T1000 (cell line): ENCODE data around the gene MCEMP1.
"Not testable (repeated sequence)": the region's sequence is repeated elsewhere in the genome, so short reads cannot be mapped to it uniquely, and the experiment has no call there.

Experiments
- DNase-seq: peaks from one replicate; lab custom pipeline; 2025; ENCODE audit warnings: mixed read lengths; lab: John Stamatoyannopoulos, UW

The MCEMP1 gene

DNA sequence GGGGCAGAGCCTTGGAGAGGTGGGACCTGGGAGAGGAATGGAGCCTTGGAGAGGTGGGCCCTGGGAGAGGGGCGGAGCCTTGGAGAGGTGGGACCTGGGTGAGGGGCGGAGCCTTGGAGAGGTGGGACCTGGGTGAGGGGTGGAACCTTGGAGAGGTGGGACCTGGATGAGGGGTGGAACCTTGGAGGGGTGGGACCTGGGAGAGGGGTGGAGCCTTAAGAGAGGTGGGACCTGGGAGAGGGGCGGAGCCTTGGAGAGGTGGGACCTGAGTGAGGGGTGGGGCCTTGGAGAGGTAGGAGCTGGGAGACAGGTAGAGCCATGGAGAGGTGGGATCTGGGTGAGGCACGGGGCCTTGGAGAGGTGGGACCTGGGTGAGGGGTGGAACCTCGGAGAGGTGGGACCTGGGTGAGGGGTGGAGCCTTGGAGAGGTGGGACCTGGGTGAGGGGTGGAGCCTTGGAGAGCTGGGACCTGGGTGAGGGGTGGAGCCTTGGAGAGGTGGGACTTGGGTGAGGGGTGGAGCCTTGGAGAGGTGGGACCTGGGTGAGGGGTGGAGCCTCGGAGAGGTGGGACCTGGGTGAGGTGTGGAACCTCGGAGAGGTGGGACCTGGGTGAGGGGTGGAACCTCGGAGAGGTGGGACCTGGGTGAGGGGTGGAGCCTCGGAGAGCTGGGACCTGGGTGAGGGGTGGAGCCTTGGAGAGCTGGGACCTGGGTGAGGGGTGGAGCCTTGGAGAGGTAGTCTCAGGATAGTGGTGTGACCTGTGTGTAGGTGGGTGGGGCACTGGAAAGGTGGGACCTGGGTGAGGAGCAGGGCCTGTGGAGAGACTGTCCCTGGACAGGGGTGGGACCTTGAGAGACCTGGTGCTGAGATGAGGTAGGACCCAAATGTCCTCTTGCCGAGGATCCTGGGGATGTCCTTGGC, 33.0 kb upstream of the MCEMP1 start:
- not testable (repeated sequence) for DNase-seq

DNA sequence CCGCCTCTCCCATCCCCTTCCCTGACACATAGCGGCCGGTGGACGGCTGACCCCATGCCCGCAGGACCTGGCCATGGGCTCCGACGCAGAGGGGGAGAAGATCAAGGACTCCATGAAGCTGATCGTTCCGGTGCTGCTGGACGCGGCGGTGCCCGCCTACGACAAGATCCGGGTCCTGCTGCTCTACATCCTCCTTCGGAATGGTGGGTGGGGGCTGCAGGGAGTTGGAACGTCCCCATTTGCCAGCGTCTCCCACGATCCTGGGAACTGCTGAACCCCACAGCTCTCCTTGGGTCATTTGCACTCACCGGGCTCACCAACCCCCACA, 32.4 kb upstream of the MCEMP1 start:
- DNase-seq, result no peak

DNA sequence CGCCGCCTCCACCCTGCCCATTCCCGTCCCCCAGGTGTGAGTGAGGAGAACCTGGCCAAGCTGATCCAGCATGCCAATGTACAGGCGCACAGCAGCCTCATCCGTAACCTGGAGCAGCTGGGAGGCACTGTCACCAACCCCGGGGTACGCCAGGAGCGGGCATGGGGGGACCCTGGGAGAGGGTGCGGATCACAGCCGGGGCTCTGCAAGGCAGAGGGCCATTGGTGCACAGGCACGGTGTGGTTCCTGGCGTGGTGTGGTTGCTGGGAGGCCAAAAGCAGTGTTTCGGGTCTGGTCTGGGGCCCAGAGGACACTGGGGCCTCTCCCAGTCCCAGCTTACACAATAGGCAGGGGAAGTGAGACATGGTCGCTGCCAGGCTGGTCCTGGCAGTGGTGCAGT, 31.7 kb upstream of the MCEMP1 start:
- DNase-seq, result no peak

DNA sequence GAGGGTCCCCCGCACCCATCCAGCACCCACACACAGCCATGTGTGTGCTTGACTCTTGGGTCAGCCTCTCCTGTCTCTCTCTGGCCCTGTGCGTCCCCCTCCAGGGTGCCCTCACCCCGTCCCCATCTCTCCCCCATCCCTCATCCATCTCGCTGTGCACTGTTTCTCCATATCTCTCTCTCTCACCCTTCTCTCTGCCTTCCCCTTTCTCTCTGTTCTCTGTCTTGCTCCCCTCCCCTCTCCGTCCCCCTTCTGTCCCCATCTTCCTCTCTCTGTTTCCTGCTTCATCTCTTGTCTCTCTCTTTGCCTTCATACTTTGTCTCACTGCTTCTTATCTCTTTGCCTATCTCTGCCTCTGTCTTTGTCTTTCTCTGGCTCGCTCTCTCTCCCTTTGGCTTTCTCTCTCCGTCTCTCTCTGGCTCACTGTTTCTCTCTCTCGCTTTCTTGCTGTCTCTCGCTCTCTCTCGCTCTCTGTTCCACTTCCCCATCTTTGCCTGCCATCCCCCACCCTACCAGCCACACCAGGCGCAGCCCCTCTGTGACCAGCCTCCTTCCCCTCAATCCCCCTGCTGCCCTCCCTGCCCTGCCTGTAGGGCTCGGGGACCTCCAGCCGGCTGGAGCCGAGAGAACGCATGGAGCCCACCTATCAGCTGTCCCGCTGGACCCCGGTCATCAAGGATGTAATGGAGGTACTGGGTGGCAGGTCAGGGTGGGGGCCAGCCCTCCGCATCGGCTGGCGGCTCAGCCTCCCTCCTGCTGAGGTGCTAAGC, 31.0 kb upstream of the MCEMP1 start:
- no peak for DNase-seq

DNA sequence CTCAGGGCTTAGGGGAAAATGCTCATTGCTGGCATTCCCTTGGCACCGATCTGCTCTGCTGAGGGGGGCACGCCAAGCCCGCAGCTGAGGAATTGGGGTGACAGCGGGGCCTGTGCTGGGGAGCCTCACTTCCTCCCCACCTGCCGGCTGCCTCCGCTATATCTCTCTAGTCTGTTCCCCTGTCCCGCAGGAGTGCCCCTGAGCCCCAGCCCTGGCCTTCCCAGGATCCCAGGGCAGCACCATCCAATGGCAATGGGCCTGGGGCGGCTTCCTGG, 30.5 kb upstream of the MCEMP1 start:
- DNase-seq, result no peak

DNA sequence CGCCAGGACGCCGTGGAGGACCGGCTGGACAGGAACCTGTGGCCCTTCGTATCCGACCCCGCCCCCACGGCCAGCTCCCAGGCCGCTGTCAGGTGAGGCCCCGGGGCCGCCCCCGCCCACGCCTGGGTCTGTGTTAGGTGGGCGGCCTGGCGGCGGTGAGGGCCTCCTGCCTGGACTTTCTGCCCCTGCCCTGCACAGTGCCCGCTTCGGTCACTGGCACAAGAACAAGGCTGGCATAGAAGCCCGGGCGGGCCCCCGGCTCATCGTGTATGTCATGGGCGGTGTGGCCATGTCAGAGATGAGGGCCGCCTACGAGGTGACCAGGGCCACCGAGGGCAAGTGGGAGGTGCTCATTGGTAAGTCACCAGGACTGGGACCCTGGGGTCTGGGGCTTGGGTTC, 29.7 kb upstream of the MCEMP1 start:
- no peak for DNase-seq

DNA sequence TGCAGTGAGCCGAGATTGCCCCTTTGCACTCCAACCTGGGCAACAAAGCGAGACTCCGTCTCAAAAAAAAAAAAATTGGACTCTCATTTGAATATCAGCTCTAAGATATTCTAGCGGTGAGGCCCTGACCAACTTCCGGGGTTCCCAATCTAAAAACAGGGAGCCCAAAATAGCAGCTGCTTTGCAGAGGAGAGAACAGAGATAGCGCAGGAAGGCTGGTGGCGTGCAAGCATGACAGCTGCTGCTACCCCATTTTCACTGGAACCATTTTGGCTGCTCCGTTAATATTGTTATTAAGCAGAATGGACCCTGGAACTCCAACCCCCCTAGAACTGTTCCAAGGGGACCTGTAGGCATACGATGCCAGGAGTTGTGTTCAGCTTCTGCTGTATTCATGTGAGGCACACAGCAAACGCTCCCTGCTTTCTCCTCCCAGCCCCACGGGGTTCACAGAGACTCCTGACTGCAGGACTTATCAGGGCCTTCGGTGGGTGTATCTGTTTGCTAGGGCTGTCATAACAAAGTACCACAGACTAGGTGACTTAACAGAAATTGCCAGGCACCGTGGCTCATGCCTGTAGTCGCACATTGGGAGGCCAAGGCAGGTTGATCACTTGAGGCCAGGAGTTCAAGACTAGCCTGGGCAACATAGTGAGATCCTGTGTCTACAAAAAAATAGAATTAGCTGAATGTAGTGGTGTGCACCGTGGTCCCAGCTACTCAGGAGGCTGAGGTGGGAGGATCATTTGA, 28.4 kb upstream of the MCEMP1 start:
- no peak for DNase-seq

DNA sequence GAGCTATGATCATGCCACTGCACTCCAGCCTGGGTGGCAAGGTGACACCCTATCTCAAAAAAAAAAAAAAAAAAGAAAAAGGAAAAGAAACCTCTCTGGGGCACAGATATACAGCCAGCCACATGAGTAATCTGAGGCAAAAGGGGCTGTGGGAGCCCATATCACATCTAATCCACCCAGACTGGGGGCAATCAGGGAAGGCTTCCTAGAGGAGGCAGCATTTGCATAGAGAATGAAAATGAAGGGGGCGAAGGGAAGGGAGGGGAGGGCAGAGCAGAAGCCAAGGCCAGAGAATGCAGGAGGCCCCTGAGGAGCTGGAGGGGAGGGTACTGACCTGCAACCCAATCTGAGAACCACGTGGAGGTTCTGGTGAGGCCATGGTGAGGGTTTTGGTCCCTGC, 26.7 kb upstream of the MCEMP1 start:
- DNase-seq, result no peak

DNA sequence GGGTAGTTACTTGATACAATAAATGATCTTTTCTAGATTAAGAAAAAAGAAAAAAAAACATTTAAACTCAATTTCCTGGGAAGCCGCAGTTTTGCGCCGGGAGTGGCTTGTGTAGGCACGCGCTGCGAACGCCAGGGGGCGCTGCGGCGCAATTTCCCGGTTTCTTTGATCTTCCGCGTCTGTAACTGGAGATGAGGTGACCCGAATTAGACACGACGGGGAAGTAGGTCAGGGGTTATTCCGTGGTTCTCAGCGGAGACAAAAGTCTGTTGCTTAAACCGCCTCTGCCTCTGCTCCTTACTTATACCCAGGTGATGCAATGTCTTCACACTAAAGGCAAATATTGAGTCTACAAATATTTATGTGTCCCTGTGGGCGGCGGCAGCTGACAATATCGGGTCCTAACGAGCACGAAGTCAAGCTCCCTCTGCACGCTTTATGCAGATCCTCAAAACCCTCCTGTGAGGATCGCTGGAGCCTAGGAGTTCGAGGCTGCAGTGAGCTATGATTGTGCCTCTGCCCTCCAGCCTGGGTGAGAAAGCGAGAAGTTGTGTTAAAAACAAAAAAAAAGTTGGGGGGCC, 24.7 kb upstream of the MCEMP1 start:
- peak; percentile 68 for DNase-seq

DNA sequence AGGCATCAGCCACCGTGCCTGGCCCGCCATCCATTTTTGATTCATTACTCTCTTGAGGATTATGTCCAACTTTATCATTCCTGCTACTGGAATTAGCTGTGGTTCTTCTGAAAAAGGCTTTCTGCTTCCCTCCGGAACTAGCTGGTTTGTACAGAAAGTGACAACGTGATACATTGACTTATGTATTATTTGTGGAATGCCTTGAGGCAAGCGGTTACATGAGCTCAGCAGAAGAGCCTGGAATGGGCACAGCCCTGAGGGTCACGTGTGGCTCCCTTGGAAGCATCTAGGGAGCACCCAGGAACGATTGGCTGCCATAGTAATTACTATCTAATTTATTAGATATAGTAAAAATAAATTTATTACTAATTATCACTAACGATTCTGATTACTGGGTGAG, 22.5 kb upstream of the MCEMP1 start:
- DNase-seq, result no peak

DNA sequence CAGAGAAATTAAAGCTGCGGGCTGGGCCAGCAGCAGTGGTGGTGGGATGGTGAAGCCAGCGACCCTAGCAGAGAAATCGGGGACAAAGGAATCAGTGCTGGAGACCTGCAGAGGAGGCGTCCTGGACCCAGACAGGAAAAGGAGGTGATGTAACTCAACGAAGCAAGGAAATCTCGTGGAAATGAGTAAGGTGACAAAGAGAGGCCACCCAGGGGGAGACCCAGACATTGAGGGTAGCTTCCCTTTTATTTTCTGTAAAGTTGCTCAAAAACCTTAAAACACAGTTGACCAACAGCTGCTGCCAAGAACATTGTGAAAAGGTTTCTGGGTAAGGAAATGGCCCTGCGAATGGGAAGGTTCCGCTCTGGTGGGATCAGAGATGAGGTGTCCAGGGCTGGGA, 21.3 kb upstream of the MCEMP1 start:
- no peak for DNase-seq

DNA sequence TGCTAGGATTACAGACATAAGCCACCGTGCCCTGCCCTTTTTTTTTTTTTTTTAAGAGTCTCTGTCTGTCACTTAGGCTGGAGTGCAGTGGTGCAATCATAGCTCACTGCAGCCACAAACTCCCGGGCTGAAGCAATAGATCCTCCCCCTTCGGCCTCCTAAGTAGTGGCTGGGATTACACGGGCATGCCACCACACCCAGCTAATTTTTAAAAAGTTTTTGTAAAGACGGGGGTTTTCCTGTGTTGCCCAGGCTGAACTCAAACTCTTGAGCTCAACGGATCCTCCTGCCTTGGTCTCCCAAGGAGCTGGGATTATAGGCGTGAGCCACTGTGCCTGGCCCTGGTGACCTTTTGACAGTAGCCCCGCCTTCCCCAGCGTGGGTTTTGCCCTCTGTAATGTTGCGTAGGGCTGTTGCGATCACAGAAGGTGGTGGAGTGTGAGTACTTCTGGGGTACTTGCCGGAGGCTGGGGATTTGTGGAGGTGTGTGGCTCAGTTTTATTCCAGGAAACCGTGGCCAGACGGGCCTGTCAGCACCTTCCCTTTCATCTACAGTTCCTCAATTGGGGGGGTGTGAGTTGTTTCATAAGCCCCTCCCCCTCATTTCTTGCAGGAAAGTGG, 19.6 kb upstream of the MCEMP1 start:
- DNase-seq, result no peak

DNA sequence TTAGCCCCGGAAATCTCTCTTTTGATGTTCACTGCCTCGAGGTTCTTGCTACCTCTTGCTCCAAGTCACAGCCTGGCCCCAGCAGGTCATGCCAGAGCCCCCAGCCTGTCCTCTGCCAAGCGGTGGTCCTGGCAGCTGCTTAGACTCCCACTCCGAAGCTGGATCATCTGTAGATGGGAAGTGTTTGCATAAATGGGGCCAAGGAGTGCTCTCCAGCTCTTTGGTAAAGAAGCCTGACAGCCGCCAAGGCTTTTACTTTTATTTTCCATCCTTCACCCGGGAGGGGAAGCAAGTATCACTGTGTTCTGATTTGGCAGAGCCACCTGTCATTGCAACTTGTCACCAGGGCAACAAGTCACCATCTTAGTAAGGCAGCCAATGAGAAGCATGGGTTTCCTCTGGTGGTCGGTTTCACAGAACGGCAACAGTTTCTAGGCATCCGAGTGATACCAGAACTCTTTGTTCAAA, 18.6 kb upstream of the MCEMP1 start:
- DNase-seq, result no peak

DNA sequence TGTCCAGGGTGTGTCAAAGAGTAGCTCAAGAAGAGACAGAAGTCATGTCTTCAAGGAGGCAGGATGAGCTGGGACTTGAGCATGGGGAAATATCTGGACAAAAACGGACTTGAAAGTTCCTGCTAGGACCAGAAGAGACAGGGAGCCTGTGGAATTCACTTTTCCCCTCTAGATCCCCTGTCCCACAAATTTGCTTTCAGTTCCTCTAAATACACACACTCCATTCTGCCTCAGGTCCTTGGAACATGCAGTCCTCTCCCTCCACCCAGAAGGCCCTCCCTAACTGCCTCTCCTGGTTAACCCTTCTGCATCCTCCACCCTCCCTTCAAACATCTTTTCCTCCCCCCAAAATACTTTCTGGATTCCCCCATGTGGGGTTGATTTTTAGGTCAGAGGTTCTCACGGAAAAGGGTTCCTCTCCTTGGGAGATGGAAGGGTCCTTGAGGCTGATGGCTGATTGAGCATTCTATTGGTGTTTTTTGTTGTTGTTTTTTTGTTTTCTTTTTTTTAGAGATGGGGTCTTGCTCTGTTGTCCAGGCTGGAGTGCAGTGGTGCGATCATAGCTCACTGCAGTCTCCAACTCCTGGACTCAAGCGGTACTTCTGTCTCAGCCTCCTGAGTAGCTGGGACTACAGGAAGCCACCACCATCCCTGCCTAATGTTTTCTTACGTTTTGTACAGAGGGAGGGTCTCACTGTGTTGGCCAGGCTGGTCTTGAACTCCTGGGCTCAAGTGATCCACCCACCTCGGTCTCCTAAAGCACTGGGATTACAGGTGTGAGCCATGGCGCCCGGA, 14.9 kb upstream of the MCEMP1 start:
- DNase-seq, result no peak

DNA sequence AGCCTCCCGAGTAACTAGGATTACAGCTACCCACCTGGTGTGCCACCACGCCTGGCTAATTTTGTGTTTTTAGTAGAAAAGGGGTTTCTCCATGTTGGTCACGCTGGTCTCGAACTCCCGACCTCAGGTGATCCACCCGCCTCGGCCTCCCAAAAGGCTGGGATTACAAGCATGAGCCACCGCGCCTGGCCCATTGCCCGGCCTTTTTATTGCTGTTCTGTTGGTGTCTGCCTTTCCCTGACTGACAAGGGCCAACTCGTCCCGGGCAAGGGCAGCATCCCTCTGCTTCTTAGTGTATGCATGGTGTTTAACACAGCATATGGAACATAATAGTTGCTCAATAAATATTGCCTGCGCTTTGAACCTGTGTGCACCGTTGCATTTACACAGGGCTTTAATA, 14.2 kb upstream of the MCEMP1 start:
- DNase-seq, result no peak

DNA sequence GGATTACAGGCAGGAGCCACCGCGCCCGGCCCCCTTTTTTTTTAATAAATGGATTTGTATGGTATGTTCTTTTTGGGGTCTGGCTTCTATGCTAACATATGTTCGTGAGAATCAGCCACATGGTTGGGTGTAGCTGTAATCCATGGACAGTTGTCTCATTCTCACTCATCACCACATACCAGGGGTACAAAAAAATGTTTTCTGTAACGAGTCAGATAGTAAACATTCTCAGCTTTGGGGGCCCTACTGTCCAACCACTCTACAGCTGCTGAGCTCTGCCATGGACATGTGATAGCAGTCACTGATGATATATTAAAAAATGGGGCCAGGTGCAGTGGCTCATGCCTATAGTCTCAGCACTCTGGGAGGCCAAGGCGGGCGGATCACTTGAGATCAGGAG, 13.2 kb upstream of the MCEMP1 start:
- no peak for DNase-seq

DNA sequence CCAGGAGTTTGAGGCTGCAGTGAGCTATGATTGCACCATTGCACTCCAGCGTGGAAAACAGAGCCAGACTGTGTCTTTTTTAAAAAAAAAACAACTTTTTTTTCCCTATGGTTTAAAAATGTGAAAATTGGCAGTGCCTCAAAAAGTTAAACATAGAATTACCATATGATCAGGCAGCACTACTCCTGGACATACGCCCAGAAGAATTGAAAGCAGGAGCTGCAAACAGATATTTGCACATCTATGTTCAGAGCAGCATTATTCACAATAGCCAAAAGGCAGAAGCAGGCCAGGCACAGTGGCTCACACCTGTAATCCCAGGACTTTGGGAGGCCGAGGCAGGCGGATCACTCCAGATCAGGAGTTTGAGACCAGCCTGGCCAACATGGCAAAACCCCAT, 11.8 kb upstream of the MCEMP1 start:
- DNase-seq, result no peak

DNA sequence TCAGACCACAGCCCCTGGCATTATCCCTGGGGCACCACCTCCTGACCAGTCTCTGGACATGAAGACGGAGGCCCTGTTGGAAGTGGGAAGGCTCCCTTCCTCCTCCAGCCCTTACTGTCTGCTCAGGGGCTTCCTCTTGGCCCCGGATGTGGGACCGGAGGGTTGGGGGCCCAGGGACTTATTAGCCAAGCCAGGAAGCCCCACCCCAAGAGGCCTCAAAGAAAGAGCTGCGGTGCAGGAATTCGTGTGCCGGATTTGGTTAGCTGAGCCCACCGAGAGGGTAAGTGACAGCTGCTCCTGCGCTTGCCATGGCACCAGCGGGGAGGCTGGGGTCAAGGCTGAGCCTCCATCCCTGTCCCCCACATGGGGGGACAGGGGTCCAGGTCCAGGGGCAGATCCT, 8.0 kb upstream of the MCEMP1 start, which contains the start of gene RETN:
RETN (plus strand) TSS at position 208 of the 400 bp plus-strand sequence. CDS start 278 bp downstream, outside the sequence.
- no peak for DNase-seq

DNA sequence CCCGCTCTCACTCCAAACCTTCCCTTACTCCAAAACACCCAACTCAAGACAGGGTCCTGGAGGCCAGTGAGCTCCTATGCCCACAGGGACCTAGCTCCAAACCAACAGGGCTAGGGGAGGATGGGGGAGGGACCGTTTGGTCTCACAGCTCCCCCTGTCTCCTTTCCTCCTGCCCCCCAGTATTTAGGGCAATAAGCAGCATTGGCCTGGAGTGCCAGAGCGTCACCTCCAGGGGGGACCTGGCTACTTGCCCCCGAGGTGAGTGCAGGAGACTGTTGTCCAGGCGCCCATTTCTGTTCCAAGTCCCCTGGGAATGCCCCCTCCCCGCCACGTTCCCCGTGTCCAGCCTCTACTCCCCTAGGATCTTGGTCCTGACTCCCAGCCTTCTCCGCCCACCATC, 7.2 kb upstream of the MCEMP1 start:
- no peak for DNase-seq

DNA sequence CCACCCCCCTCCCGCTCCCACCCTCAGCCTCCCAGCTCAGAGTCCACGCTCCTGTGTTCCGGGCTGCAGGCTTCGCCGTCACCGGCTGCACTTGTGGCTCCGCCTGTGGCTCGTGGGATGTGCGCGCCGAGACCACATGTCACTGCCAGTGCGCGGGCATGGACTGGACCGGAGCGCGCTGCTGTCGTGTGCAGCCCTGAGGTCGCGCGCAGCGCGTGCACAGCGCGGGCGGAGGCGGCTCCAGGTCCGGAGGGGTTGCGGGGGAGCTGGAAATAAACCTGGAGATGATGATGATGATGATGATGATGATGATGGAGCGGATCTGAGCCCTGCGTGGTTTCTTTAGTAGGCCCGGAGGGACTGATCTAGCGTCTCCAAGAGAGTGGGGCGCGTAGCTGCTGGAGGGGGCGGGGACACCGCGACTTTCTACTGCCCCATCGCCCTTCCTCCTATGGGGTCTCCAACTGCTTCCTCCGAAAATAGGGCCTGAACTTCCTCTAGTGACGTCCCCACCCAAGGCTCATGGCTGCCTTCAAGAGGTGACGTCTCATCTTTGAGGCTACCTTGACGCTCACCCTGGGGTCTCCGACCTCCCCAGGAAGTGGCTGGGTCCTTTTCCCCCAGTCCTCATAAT, 6.6 kb upstream of the MCEMP1 start:
- no peak for DNase-seq

DNA sequence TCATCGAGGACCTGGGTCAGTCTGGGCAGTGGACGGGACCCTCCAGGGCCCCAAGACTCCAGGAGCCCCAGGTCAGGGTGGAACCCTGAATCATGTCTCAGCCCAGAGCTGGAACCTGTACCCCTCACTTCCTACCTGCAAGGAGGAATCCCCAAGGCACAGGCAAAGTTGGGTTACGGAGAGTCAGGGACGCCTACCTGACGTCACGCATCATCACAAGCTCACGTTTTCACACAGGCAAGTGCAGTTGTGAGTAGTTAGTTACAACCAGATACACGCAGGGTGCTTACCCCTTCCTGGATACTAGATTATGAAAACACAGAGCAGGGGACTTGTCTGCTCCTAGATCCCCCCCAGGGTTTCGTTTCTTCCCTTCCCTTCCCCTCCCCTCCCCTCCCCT, 6.1 kb upstream of the MCEMP1 start:
- DNase-seq, result no peak
